Mesothelial cell of epicardium (in vitro differentiated cells): Measurements from ENCODE around the gene HDAC4. TPM values are rescaled to one million over a fixed set of nuclear protein-coding genes. Genes with fewer than 3 reads are reported as not detected.

Experiments
- DNase-seq, 2 experiments: peaks; one replicate each; pipeline ENCODE4 v3.0.0; 2021; ENCODE audit warnings: low spot score in 2 of 2; ENCODE audit not compliant: unreplicated experiment in 2 of 2
- H3K27ac Mint-ChIP-seq: 2 replicates; pipeline ENCODE4 v1.8.0; 2021; ENCODE audit warnings: mixed read lengths
- H3K27me3 Mint-ChIP-seq: 2 replicates; pipeline ENCODE4 v1.8.0; 2021; ENCODE audit warnings: low read depth, mixed read lengths
- H3K36me3 Mint-ChIP-seq: 2 replicates; pipeline ENCODE4 v1.8.0; 2021; ENCODE audit warnings: mixed read lengths
- H3K4me1 Mint-ChIP-seq: 2 replicates; pipeline ENCODE4 v1.8.0; 2021; ENCODE audit warnings: mixed read lengths
- H3K4me3 Mint-ChIP-seq: 2 replicates; pipeline ENCODE4 v1.8.0; 2021; ENCODE audit warnings: mild to moderate bottlenecking, moderate library complexity, mixed read lengths
- H3K9me3 Mint-ChIP-seq: 2 replicates; pipeline ENCODE4 v1.8.0; 2021; ENCODE audit warnings: mixed read lengths
- total RNA-seq: library from RNA; stranded (reverse); gene quantifications from 3 replicates; pipeline ENCODE4 v1.2.1, GENCODE V29; 2021
- TF ChIP-seq, protein P1 (sequence below): fragments of 200-600 bp; sonication (generic); IDR thresholded peaks from one replicate; pipeline ENCODE4 v1.5.0; 2021; ENCODE audit warnings: antibody characterized with exemption; ENCODE audit not compliant: unreplicated experiment

The HDAC4 gene
- total RNA-seq, 1 donor from 2014 or later: 59.2 TPM

DNA sequence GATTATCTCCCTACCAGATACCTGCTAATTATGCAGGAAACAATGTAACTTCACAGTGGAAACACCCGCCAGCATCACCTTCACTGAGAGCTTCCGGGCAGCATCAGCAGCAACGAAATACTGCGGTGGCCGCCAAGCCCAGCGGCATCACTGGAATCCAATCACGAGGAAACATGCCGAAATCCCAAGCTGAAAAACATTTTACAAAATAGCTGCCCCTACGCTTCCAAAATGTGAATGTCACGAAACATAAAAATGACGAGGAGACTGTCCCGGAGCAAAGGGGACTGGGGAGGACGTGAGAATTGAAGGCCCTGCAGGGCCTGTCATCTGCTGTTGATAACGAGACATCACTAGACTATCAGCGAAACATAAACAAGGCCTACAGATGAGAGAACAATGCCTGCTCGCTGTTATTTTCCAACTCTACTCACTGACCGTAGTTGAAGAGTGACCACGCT is 82.6 kb downstream of the HDAC4 start:
- DNase-seq: peak in 1 of 2 experiments; percentile 25
- H3K9me3 Mint-ChIP-seq: peaks cover 22% of the 10 kb centered on the region
- H3K36me3 Mint-ChIP-seq: peaks cover 27% of the 10 kb centered on the region
- TF ChIP-seq, protein P1, sequence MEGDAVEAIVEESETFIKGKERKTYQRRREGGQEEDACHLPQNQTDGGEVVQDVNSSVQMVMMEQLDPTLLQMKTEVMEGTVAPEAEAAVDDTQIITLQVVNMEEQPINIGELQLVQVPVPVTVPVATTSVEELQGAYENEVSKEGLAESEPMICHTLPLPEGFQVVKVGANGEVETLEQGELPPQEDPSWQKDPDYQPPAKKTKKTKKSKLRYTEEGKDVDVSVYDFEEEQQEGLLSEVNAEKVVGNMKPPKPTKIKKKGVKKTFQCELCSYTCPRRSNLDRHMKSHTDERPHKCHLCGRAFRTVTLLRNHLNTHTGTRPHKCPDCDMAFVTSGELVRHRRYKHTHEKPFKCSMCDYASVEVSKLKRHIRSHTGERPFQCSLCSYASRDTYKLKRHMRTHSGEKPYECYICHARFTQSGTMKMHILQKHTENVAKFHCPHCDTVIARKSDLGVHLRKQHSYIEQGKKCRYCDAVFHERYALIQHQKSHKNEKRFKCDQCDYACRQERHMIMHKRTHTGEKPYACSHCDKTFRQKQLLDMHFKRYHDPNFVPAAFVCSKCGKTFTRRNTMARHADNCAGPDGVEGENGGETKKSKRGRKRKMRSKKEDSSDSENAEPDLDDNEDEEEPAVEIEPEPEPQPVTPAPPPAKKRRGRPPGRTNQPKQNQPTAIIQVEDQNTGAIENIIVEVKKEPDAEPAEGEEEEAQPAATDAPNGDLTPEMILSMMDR: no peak
- H3K27ac Mint-ChIP-seq: peak overlapping the region; percentile 98
- no peaks in the 10 kb centered on the region for H3K27me3 Mint-ChIP-seq
- peaks cover 44% of the 10 kb centered on the region for H3K4me1 Mint-ChIP-seq
- no peak overlapping the region for H3K4me3 Mint-ChIP-seq

DNA sequence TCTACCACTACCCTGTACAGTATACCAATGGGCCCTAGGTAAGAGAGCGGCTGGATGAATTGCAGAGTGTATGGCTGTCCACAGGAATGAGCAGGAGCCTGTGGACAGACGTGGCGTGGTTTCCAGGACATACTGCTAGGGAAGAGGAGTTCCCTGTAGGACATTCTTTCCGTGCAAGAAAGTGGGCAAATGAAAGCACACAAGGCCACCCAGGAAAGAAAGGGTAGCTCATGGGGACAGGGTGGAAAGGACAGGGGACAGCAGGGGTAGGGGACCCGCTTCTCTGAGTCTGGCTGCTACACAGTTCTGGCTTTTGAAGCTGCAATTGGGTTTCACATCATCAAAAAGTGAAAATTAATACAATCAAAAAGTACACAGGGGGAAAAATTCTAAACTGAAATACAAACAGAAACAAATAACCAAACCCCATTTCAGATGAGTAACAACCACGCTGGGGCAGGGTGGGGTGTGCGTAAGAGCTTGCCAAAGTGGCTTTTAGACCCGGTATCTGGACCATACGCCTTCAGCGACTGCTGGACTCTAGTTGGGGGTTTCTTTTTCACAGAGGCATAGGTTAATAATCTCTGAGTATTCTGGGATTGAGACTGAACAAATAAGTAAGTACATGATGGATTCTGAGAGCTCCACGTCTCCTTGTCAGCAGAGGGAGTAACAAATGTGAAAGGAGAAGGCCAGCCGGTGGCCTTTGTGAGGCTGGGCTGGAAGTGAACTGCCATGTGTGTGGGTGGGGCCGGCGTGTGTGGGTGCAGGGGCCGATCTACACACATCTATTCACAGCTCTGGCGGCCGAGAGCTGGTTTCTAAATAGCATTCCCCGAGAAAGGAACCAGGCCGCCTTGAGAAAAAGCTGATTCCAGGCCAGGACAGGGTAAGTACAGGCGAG is 84.0 kb downstream of the HDAC4 start:
- DNase-seq: peak; percentile 3 to 27
- H3K4me3 Mint-ChIP-seq: no peak overlapping the region
- H3K36me3 Mint-ChIP-seq: peaks cover 27% of the 10 kb centered on the region
- H3K27ac Mint-ChIP-seq: peak overlapping the region; percentile 81
- peaks cover 41% of the 10 kb centered on the region for H3K4me1 Mint-ChIP-seq
- H3K9me3 Mint-ChIP-seq: peaks cover 22% of the 10 kb centered on the region
- TF ChIP-seq, protein P1: no peak
- H3K27me3 Mint-ChIP-seq: no peaks in the 10 kb centered on the region

DNA sequence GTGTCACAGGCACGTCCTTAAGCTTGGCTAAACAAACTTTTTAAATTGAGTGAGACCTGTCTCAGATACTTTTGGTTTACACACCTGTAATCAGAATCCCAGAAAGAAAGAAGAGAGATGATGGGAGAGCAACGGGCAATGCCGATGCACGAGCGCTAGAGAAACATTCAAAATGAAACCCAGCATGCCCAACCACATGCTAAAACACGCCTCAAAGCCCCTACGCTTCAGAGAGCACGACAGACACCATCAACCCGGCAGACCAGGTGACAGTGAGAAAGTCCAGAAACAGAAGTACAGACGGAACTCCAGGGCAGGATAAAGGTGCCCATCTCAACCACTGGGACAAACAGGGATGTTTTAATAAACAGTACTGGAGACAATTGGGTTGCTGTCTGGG is 85.5 kb downstream of the HDAC4 start:
- Mint-ChIP-seq H3K9me3 (peaks cover 22% of the 10 kb centered on the region), H3K27me3 (no peaks in the 10 kb centered on the region), H3K4me1 (peaks cover 37% of the 10 kb centered on the region), H3K36me3 (peaks cover 24% of the 10 kb centered on the region), H3K27ac (no peak overlapping the region), H3K4me3 (no peak overlapping the region)
- TF ChIP-seq, protein P1: no peak
- no peak for DNase-seq

DNA sequence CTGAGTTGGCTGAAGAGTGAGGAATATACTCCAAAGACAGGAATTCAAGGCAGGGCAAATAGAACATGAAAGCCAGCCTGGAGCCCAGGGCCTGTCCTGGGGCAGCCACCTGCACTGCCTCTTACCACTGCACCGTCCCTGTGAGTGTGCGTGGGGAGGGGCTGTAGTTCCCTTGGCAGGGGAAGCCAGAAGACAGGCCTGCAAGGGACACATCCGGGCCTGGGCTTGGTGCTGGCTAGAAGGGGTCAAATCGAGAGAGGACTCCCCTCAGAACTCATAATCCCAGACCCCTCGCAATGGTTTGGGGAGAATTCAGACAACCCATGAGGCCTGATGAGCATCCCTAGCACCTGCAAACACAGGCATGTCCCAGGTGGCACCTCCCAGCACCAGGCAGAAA is 87.0 kb downstream of the HDAC4 start:
- peaks cover 24% of the 10 kb centered on the region for H3K36me3 Mint-ChIP-seq
- H3K4me1 Mint-ChIP-seq: peaks cover 41% of the 10 kb centered on the region
- no peak overlapping the region for H3K4me3 Mint-ChIP-seq
- TF ChIP-seq, protein P1: no peak
- peaks cover 22% of the 10 kb centered on the region for H3K9me3 Mint-ChIP-seq
- peak; percentile 5 to 24 for DNase-seq
- H3K27ac Mint-ChIP-seq: no peak overlapping the region
- no peaks in the 10 kb centered on the region for H3K27me3 Mint-ChIP-seq

DNA sequence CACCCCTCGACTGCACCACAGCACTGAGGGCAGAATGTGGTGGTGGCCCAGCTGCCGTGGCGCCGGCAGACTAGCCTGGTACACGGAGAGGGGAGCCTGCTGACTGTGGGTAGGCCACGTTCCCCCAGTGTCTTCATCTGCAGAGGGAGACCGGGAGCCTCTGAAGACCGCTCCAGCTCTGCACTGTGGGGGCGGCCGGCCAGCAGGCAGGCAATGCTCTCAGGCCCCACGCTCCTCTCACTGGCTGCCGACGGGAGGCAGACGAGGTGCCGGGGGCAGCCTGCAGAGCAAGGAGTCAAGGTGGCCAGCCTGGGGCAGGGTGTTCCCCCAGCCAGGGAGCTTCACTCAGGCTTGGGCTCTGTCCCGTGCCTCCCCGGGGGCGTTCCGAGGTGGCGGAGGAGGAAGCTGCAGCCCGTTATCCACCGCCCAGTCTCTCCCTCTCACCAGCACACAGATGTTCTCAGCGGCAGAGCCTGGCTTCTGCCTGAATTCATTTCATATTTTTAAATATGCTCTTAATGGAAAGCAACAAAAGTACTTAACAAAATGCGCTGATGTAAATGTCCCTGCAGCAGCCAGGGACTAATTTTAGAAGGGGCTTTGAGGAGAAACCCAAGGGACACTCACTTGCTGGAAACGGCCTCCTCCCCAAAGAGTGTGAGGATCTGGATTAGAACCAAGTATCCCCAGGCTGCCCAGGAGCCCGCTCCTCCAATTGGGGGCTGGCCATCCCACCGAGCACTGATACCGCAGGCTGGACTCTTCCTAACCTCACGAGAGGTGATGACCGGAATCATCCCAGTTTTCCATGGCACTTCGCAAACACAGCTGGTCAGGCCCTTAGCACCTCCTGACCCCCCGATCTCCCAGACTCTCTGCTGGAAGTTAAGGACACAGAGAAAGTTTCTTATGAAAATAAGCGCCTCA is 87.8 kb downstream of the HDAC4 start:
- Mint-ChIP-seq H3K4me3 (no peak overlapping the region), H3K36me3 (peaks cover 24% of the 10 kb centered on the region), H3K4me1 (peaks cover 41% of the 10 kb centered on the region), H3K27ac (no peak overlapping the region), H3K9me3 (peaks cover 22% of the 10 kb centered on the region), H3K27me3 (no peaks in the 10 kb centered on the region)
- DNase-seq: peak; percentile 1 to 35
- TF ChIP-seq, protein P1: no peak
